Left lobe of liver (tissue), 2 donors: ENCODE data around the gene ROBO1. TPM values are rescaled to one million over a fixed set of nuclear protein-coding genes. Genes with fewer than 3 reads are reported as not detected.

ENCODE experiments used
- ATAC-seq: fragments of 200-7000 bp; cut with Tn5 transposase; one replicate; pipeline ENCODE4 v1.9.1; 2020; ENCODE audit warnings: mild to moderate bottlenecking, moderate library complexity
- DNase-seq: peaks from one replicate; pipeline ENCODE4 v3.0.0-alpha.2; 2020; ENCODE audit warnings: low spot score
- total RNA-seq: library from RNA; stranded (reverse); gene quantifications from one replicate; pipeline ENCODE4 v1.2.1, GENCODE V29; 2021
- donor health status: DM: no; HTN: no; CAD: no; lungs with moderate emphysema.
- donor health status: DM: no; HTN: yes; CAD: no.

Gene ROBO1
- total RNA-seq, 1 donor from 2014 or later: 3.1 TPM

DNA sequence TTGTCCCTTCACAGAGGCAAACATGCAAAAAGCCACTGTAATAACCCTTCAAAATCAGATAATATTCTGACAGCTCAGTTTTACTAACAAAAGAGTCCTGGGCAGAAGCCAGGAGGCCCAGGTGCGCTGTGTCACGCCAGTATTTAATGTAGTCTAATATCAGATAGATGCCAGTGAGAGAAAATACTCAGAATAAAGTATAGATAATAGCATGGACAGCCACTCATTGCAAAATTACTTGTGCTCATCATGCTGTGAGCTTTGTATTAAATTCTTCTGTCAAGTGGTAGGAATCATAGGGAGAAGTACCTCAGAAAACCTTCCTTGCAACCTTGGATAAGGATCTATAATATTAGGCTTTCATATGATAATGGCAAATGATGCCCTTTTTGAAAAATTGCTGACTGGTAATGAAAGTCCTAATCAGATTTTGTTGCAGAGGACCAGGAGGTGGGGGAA lies 1154.3 kb downstream of the ROBO1 start:
- DNase-seq (no peak), ATAC-seq (no peak)

GRCh38 chr3:78611278-78611677 lies 1156.5 kb downstream of the ROBO1 start:
- DNase-seq (no peak), ATAC-seq (no peak)

- no peak for DNase-seq
- ATAC-seq: no peak
Measured at GRCh38 chr3:78610462-78611125, 1157.2 kb downstream of the ROBO1 start.

DNA sequence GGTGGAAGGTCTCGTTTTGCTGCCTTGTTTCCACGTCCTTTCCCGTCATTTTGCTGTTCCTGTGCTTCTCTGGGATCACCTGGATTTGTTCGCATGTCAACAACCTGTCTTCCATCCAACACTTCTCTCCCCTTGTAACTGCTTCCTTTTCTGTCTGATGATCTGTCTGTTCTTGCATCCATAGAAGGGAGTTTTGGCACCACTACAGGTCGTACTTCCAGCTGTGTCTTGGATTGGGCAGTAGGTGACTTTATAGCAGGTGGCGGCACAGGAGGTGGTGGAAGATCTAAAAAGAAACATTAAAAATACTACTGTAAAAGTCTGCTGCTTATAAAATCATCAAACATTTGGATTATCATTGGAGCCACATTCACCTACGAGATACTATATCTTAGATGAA lies 1161.0 kb downstream of the ROBO1 start:
- ATAC-seq (no peak), DNase-seq (no peak)

- ATAC-seq (no peak), DNase-seq (no peak)
Measured at GRCh38 chr3:78605178-78605577, 1162.6 kb downstream of the ROBO1 start.

DNA sequence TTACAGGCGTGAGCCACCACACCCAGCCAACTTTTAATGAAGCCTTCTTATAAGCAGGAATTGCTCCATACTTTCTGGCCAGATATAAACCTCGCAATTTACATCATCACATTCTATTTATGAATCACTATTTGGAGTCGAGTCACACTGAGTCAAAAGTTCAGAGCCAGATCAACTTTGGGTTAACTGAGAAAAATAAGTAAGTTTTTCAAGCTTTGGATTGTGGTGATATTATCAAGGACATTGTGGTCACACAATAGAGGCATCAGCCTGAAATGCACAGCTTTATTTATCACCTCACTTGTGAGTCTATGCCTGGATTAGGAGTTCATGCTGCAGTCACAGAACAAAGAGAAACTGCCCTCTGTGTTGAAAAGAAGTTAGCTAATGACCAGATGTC lies 1163.5 kb downstream of the ROBO1 start:
- DNase-seq: no peak
- no peak for ATAC-seq

DNA sequence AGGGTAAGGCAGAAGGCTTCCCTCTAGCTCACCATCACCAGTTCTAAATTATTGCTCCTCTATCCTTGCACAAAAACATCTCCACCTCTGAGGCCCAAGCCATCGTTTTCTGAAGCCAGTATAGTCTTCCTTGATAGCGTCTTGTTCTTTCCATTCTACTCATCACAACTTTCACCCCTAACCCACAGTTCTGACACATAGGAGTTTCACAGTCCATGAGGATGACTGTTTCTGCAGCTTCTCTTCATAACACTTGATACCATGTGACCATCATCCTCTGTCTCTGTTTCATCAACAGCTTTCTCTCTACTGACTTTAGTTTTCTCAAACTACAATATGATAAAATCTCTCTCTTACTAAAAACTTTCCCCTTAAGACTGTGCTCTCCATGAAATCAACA lies 1166.5 kb downstream of the ROBO1 start:
- DNase-seq: no peak
- ATAC-seq: no peak

DNA sequence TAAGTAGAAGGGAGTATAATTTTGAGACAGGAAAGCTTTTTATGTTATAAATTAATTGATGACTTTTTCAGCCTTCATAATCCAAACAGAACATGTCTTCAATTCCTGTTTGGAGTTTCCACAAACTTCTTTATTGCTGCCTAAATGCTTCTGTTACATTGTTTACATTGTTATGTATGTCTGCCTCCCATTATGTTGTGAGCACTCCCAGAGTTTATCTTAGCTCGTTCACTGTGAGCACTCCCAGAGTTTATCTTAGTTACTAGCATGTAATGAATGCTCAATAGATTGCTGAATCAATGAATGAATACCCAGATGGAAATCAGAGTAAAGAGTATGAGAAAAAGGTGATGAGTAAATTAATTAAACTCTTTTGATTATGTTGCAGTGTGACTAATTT lies 1178.0 kb downstream of the ROBO1 start:
- DNase-seq (no peak), ATAC-seq (no peak)

- ATAC-seq (no peak), DNase-seq (no peak)
Measured at GRCh38 chr3:78588906-78589621, 1178.7 kb downstream of the ROBO1 start.

DNA sequence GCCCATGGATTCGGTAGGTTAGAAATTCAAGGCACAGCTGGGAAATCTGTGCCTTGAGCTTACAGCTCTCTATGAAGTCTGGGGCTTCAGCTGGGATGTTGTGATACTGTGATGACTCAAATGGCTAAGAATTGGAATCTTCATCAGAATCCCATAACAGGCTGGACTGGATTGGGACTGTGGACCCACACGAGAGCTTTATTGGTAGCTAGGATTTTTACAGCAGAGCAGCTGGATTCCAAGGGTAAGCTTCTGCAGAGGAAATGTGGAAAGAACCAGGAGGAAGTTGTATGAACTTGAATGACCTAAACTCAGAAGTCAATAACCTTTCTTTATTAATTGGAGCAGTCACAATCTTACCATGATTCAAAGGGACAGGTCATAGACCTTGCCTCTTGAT lies 1187.1 kb downstream of the ROBO1 start:
- ATAC-seq (peak; percentile 44), DNase-seq (no peak)

DNA sequence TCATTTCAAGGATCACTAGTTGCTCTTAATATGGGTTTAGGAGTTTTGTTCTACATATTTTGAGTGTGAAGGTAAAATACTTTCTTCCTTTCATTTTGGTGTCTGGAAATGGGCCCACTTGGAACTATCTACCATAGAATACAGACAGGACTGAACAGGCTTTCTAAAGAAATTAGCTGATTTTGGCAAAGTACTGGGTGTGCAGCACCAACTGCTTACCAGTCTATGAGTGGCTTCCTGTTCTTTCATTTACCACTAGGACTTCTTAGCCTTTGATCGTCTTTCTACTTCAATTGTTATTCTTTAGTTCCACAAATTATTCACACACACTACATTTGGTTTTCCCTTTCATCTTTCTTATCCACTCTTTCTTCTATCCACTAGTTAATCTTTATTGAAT lies 1196.3 kb downstream of the ROBO1 start:
- DNase-seq (no peak), ATAC-seq (no peak)

GRCh38 chr3:78570496-78570895 lies 1197.3 kb downstream of the ROBO1 start:
- DNase-seq: no peak
- no peak for ATAC-seq

DNA sequence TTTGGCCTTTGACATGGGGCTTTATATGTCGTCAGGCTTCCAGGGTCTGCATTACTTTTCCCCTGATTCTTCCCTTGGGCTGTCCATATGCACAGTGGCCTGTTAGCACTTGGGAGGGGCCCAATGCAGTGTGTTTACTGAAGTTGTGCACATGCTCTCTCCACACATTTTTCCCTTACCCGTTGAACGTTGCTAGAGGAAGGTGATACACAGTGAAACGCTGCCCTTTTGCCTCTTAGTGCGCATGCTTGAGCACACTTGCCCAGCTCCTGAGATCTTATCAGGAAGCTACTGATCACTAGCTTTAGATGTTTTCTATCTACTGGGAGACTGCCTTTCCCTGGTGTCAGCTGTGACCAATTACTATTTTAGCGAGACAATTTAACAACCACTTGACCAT lies 1198.0 kb downstream of the ROBO1 start:
- DNase-seq (no peak), ATAC-seq (no peak)

GRCh38 chr3:78565712-78566111 lies 1202.1 kb downstream of the ROBO1 start:
- ATAC-seq (no peak), DNase-seq (no peak)

DNA sequence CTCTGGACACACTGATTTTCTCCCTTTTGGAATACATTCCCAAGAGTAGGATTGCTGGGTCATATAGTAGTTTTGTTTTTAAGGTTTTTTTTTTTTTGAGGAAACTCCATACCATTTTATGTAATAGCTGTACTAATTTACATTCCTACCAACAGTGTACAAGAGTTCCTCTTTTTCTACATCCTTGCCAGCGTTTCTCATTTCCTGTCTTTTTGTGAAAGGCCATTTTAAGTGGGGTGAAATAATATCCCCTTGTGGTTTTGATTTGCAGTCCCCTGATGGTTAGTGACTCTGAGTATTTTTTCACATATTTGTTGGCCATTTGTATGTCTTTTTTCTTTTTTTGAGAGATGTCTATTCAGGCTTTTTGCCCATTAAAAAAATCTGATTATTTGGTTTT lies 1205.5 kb downstream of the ROBO1 start:
- no peak for ATAC-seq

More for the DNA sequence above, 1205.5 kb downstream of the ROBO1 start:
- DNase-seq: no peak
